ENCODE results near the gene BTBD16.

- TF ChIP-seq CTCF (IDR thresholded peaks at IDR 0.05) (no peak), EZH2 (IDR thresholded peaks at IDR 0.05; ENCODE audit: borderline replicate concordance, insufficient read depth, low read depth, low read length, poor library complexity, severe bottlenecking) (no peak)
Observed at GRCh38 chr10:122303271-122304053, 32.4 kb downstream of the BTBD16 start.

Data from B cell (primary cell).